Type B pancreatic cell (in vitro differentiated cells): Measurements from ENCODE around the gene NTM. TPM values are rescaled to one million over a fixed set of nuclear protein-coding genes. Genes with fewer than 3 reads are reported as not detected.

Experiments used
- DNase-seq: peaks from one replicate; pipeline ENCODE4 v3.0.0; 2021; ENCODE audit warnings: mixed read lengths; ENCODE audit not compliant: unreplicated experiment; ENCODE audit errors: extremely low spot score
- H3K27ac Mint-ChIP-seq: 2 replicates; pipeline ENCODE4 v1.8.0; 2021; ENCODE audit warnings: mild to moderate bottlenecking, mixed read lengths
- H3K27me3 Mint-ChIP-seq: 2 replicates; pipeline ENCODE4 v1.8.0; 2021; ENCODE audit warnings: mixed read lengths
- H3K36me3 Mint-ChIP-seq: 2 replicates; pipeline ENCODE4 v1.8.0; 2021; ENCODE audit warnings: mixed read lengths
- H3K4me1 Mint-ChIP-seq: one replicate; pipeline ENCODE4 v1.8.0; 2021; ENCODE audit warnings: mixed read lengths; ENCODE audit not compliant: unreplicated experiment
- H3K4me3 Mint-ChIP-seq: 2 replicates; pipeline ENCODE4 v1.8.0; 2021; ENCODE audit warnings: mild to moderate bottlenecking, mixed read lengths
- H3K9me3 Mint-ChIP-seq: 2 replicates; pipeline ENCODE4 v1.8.0; 2021; ENCODE audit warnings: mixed read lengths
- CTCF ChIP-seq: fragments of 200-600 bp; sonication (generic); conservative IDR thresholded peaks from 2 replicates; pipeline ENCODE4 v1.5.0; 2021; ENCODE audit warnings: antibody characterized with exemption, mild to moderate bottlenecking
- total RNA-seq: library from RNA; stranded (reverse); gene quantifications from 2 replicates; pipeline ENCODE4 v1.2.1, GENCODE V29; 2021; ENCODE audit warnings: low replicate concordance

The NTM gene
- total RNA-seq, 1 donor from 2014 or later = 19.2 TPM

- Mint-ChIP-seq H3K27me3 (peaks cover 19% of the 10 kb centered on the region), H3K4me1 (peaks cover 13% of the 10 kb centered on the region), H3K9me3 (no peaks in the 10 kb centered on the region), H3K27ac (no peak overlapping the region), H3K4me3 (no peak overlapping the region), H3K36me3 (no peaks in the 10 kb centered on the region)
- TF ChIP-seq CTCF = no peak
- DNase-seq = no peak
These were observed 870.0 kb downstream of the NTM start for GRCh38 chr11:132240374-132240773.

GRCh38 chr11:132242632-132243031, 872.2 kb downstream of the NTM start:
- Mint-ChIP-seq H3K4me1 (peaks cover 20% of the 10 kb centered on the region), H3K36me3 (no peaks in the 10 kb centered on the region), H3K27ac (no peak overlapping the region), H3K4me3 (no peak overlapping the region), H3K27me3 (peaks cover 24% of the 10 kb centered on the region), H3K9me3 (no peaks in the 10 kb centered on the region)
- TF ChIP-seq CTCF = no peak
- no peak for DNase-seq

GRCh38 chr11:132244846-132245245, 874.4 kb downstream of the NTM start:
- H3K36me3 Mint-ChIP-seq = no peaks in the 10 kb centered on the region
- H3K4me1 Mint-ChIP-seq = peaks cover 20% of the 10 kb centered on the region
- H3K27me3 Mint-ChIP-seq = peaks cover 18% of the 10 kb centered on the region
- no peak overlapping the region for H3K4me3 Mint-ChIP-seq
- no peak overlapping the region for H3K27ac Mint-ChIP-seq
- no peak for DNase-seq
- H3K9me3 Mint-ChIP-seq = no peaks in the 10 kb centered on the region
- TF ChIP-seq CTCF = no peak

- peaks cover 20% of the 10 kb centered on the region for H3K27me3 Mint-ChIP-seq
- DNase-seq = no peak
- no peak overlapping the region for H3K4me3 Mint-ChIP-seq
- H3K27ac Mint-ChIP-seq = no peak overlapping the region
- H3K4me1 Mint-ChIP-seq = peaks cover 20% of the 10 kb centered on the region
- H3K36me3 Mint-ChIP-seq = no peaks in the 10 kb centered on the region
- TF ChIP-seq CTCF = no peak
- no peaks in the 10 kb centered on the region for H3K9me3 Mint-ChIP-seq
These were observed 875.3 kb downstream of the NTM start for GRCh38 chr11:132245403-132246385.

- Mint-ChIP-seq H3K27me3 (peaks cover 21% of the 10 kb centered on the region), H3K4me1 (peaks cover 16% of the 10 kb centered on the region), H3K27ac (no peak overlapping the region), H3K9me3 (no peaks in the 10 kb centered on the region), H3K4me3 (no peak overlapping the region), H3K36me3 (no peaks in the 10 kb centered on the region)
- DNase-seq = no peak
- TF ChIP-seq CTCF = no peak
These were observed 878.2 kb downstream of the NTM start for GRCh38 chr11:132248580-132248979.
